T-helper 9 cell (primary cell): ENCODE data around the gene TUFT1.
A peak's percentile ranks its signal among the peaks of the same experiment; 100 is the strongest.

Experiments
- DNase-seq: peaks from one replicate; pipeline ENCODE4 v3.0.0-alpha.2; 2020
- total RNA-seq, 2 donors: gene quantifications; one replicate each; lab custom pipeline; 2026; lab: John Stamatoyannopoulos, UW

The TUFT1 gene
- 20.0 to 24.9 reads per million in 2 donors for total RNA-seq

GRCh38 chr1:151540021-151540981, at the start of gene TUFT1:
Gene TUFT1, plus strand, starts transcription at chr1:151540309. Its CDS starts 58 bp downstream, at chr1:151540367.
- peak; percentile 93 for DNase-seq

- no peak for DNase-seq
Observed at GRCh38 chr1:151491641-151492040, 48.5 kb upstream of the TUFT1 start.

GRCh38 chr1:151492120-151492519, 48.0 kb upstream of the TUFT1 start:
- DNase-seq = no peak

GRCh38 chr1:151493042-151493441, 47.1 kb upstream of the TUFT1 start:
- DNase-seq = no peak

- DNase-seq = no peak
Observed at GRCh38 chr1:151494741-151495281, 45.3 kb upstream of the TUFT1 start.

GRCh38 chr1:151495316-151495715, 44.8 kb upstream of the TUFT1 start:
- DNase-seq = no peak

- DNase-seq = no peak
Observed at GRCh38 chr1:151499365-151499764, 40.7 kb upstream of the TUFT1 start.

GRCh38 chr1:151499930-151500329, 40.2 kb upstream of the TUFT1 start:
- DNase-seq = no peak

- DNase-seq = no peak
Observed at GRCh38 chr1:151501474-151501873, 38.6 kb upstream of the TUFT1 start.

GRCh38 chr1:151502035-151502700, 37.9 kb upstream of the TUFT1 start:
- DNase-seq = no peak

GRCh38 chr1:151502859-151503780, 37.0 kb upstream of the TUFT1 start:
- no peak for DNase-seq

- DNase-seq = no peak
Observed at GRCh38 chr1:151504252-151504651, 35.9 kb upstream of the TUFT1 start.

GRCh38 chr1:151504759-151505158, 35.4 kb upstream of the TUFT1 start:
- no peak for DNase-seq

- DNase-seq = no peak
Observed at GRCh38 chr1:151508833-151509232, 31.3 kb upstream of the TUFT1 start.

GRCh38 chr1:151509350-151510019, 30.6 kb upstream of the TUFT1 start:
- DNase-seq = no peak

- no peak for DNase-seq
Observed at GRCh38 chr1:151510020-151510405, 30.1 kb upstream of the TUFT1 start.

GRCh38 chr1:151510614-151510956, 29.5 kb upstream of the TUFT1 start:
- DNase-seq = no peak

GRCh38 chr1:151510957-151511635, 29.0 kb upstream of the TUFT1 start, which contains the start of gene CGN:
Gene CGN, plus strand, starts transcription at chr1:151511387. Its CDS starts 7,133 bp downstream, at chr1:151518520.
- peak; percentile 84 for DNase-seq

- DNase-seq = peak; percentile 31
Observed at GRCh38 chr1:151511636-151512215, 28.4 kb upstream of the TUFT1 start.

GRCh38 chr1:151512326-151512725, 27.8 kb upstream of the TUFT1 start:
- no peak for DNase-seq
